Measurements from ENCODE around the gene AP4E1. TPM values are rescaled to one million over a fixed set of nuclear protein-coding genes. Genes with fewer than 3 reads are reported as not detected.

Gene AP4E1
- 8.6 and 10.8 TPM in 2 replicates for polyA plus RNA-seq
- polyA minus RNA-seq: 16.6 and 20.1 TPM in 2 replicates

DNA sequence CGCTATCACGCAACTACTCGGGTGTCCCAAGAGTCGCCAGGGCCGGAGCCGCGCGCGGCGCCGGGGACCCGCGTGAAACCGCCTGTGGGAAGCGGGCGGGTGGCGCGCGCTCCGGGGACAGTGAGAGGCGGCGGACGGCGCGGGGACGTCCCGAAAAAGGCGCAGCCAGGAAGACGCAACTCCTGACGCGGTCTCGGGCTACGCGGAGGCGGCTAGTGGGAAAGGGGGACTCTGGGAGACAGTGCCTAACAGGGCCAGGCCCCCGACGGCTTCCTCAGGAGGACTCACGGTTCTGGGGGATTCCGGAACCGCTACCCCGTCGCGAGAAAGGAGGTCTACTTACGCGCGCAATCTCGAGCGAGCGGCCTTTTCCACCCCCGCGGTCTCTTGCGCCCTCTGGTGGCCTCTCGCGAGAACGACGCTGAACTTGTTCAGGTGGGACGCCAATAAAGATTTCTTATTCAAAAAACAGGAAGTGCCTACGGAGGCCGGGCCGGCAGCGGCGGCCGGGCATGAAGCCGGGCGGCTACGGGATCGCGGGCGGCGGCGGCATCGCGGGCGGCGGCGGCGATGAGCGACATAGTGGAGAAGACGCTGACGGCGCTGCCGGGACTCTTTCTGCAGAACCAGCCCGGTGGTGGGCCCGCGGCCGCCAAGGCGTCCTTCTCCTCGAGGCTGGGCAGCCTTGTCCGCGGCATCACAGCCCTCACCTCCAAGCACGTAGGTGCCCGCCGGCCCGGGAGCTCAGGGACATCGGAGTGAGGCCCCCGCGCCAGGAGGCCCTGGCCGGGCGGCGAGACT, at the start of gene AP4E1:
AP4E1 (plus strand) TSS at position 475 of the 801 bp plus-strand sequence; CDS start at position 571, 96 bp downstream.
- peak within 1 kb of the TSS; percentile 98 for H3K4me2 ChIP-seq (ENCODE audit: low read length)
- peak within 1 kb of the TSS; percentile 96 for H3K4me3 ChIP-seq (ENCODE audit: low read length)
- peak within 1 kb of the TSS; percentile 86 for H2AFZ ChIP-seq (ENCODE audit: low read depth, low read length)
- H3K9me3 ChIP-seq (ENCODE audit: low read length): no peaks in the 10 kb centered on the region
- H4K20me1 ChIP-seq (ENCODE audit: insufficient read depth): no peaks in the 10 kb centered on the region
- H3K9ac ChIP-seq (ENCODE audit: low read length): peak within 1 kb of the TSS; percentile 80
- H3K36me3 ChIP-seq (ENCODE audit: insufficient read depth, low read length): no peaks in the 10 kb centered on the region
- H3K79me2 ChIP-seq (replicated peaks; ENCODE audit: insufficient read depth, low read length): peaks cover 4% of the 10 kb centered on the region
- peak; percentile 4 for TF ChIP-seq TAF1 (IDR thresholded peaks at IDR 0.05; ENCODE audit: low read depth)
- TF ChIP-seq MXI1 (conservative IDR thresholded peaks at IDR 0.05; ENCODE audit: poor library complexity, severe bottlenecking): peak; percentile 86
- no peak for TF ChIP-seq EZH2 (IDR thresholded peaks at IDR 0.05; ENCODE audit: borderline replicate concordance, insufficient read depth, low read length, poor library complexity, severe bottlenecking)
- TF ChIP-seq EP300 (conservative IDR thresholded peaks at IDR 0.05; ENCODE audit: poor library complexity, severe bottlenecking): peak; percentile 63
- peak; percentile 96 for TF ChIP-seq RAD21 (conservative IDR thresholded peaks at IDR 0.05)
- TF ChIP-seq, protein P1, sequence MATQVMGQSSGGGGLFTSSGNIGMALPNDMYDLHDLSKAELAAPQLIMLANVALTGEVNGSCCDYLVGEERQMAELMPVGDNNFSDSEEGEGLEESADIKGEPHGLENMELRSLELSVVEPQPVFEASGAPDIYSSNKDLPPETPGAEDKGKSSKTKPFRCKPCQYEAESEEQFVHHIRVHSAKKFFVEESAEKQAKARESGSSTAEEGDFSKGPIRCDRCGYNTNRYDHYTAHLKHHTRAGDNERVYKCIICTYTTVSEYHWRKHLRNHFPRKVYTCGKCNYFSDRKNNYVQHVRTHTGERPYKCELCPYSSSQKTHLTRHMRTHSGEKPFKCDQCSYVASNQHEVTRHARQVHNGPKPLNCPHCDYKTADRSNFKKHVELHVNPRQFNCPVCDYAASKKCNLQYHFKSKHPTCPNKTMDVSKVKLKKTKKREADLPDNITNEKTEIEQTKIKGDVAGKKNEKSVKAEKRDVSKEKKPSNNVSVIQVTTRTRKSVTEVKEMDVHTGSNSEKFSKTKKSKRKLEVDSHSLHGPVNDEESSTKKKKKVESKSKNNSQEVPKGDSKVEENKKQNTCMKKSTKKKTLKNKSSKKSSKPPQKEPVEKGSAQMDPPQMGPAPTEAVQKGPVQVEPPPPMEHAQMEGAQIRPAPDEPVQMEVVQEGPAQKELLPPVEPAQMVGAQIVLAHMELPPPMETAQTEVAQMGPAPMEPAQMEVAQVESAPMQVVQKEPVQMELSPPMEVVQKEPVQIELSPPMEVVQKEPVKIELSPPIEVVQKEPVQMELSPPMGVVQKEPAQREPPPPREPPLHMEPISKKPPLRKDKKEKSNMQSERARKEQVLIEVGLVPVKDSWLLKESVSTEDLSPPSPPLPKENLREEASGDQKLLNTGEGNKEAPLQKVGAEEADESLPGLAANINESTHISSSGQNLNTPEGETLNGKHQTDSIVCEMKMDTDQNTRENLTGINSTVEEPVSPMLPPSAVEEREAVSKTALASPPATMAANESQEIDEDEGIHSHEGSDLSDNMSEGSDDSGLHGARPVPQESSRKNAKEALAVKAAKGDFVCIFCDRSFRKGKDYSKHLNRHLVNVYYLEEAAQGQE (IDR thresholded peaks at IDR 0.05; ENCODE audit: borderline replicate concordance): no peak
- TF ChIP-seq POLR2AphosphoS5 (IDR thresholded peaks at IDR 0.05): peak; percentile 69
- TF ChIP-seq SMC3 (conservative IDR thresholded peaks at IDR 0.05; ENCODE audit: poor library complexity): peak; percentile 90
- TF ChIP-seq, protein P2, sequence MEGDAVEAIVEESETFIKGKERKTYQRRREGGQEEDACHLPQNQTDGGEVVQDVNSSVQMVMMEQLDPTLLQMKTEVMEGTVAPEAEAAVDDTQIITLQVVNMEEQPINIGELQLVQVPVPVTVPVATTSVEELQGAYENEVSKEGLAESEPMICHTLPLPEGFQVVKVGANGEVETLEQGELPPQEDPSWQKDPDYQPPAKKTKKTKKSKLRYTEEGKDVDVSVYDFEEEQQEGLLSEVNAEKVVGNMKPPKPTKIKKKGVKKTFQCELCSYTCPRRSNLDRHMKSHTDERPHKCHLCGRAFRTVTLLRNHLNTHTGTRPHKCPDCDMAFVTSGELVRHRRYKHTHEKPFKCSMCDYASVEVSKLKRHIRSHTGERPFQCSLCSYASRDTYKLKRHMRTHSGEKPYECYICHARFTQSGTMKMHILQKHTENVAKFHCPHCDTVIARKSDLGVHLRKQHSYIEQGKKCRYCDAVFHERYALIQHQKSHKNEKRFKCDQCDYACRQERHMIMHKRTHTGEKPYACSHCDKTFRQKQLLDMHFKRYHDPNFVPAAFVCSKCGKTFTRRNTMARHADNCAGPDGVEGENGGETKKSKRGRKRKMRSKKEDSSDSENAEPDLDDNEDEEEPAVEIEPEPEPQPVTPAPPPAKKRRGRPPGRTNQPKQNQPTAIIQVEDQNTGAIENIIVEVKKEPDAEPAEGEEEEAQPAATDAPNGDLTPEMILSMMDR (IDR thresholded peaks at IDR 0.05; ENCODE audit: poor library complexity, severe bottlenecking): peak; percentile 99
- H3F3A ChIP-seq (ENCODE audit: insufficient read depth, low read length, poor library complexity, severe bottlenecking): no peaks in the 10 kb centered on the region
- peak within 1 kb of the TSS; percentile 61 for H3K27ac ChIP-seq (ENCODE audit: low read length)
- no peaks in the 10 kb centered on the region for H3K27me3 ChIP-seq (ENCODE audit: insufficient read depth, low read depth, low read length)
- no peaks in the 10 kb centered on the region for H3K9me2 ChIP-seq (ENCODE audit: insufficient read depth, low read length)

DNA sequence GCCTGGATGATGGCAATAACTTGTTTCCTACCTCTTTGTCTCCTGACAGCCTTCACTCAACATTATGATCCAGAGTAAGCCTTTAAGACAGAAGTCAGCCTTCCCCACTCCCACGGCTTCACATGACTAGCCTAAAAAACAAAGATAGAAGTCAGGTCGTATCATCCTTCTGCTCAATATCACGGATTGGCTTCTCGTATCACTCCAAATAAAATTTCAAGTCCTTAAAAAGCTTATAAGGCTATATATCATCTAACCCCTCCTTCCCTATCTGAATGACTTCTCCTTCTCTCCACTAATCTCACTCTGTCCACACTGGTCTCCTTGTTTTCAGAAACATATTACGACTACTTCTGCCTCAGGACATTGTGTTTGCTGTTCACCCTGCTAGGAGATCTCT, 47.7 kb upstream of the AP4E1 start:
- TF ChIP-seq EZH2 (IDR thresholded peaks at IDR 0.05; ENCODE audit: borderline replicate concordance, insufficient read depth, low read length, poor library complexity, severe bottlenecking) (no peak), MXI1 (conservative IDR thresholded peaks at IDR 0.05; ENCODE audit: poor library complexity, severe bottlenecking) (no peak), RAD21 (conservative IDR thresholded peaks at IDR 0.05) (no peak), SMC3 (conservative IDR thresholded peaks at IDR 0.05; ENCODE audit: poor library complexity) (no peak), TAF1 (IDR thresholded peaks at IDR 0.05; ENCODE audit: low read depth) (no peak), EP300 (conservative IDR thresholded peaks at IDR 0.05; ENCODE audit: poor library complexity, severe bottlenecking) (no peak), POLR2AphosphoS5 (IDR thresholded peaks at IDR 0.05) (no peak)
- TF ChIP-seq, protein P1 (IDR thresholded peaks at IDR 0.05; ENCODE audit: borderline replicate concordance): no peak
- TF ChIP-seq, protein P2 (IDR thresholded peaks at IDR 0.05; ENCODE audit: poor library complexity, severe bottlenecking): no peak
- Histone ChIP-seq H3K79me2 (replicated peaks; ENCODE audit: insufficient read depth, low read length) (no peaks in the 10 kb centered on the region), H3K4me2 (ENCODE audit: low read length) (no peak overlapping the region), H3F3A (ENCODE audit: insufficient read depth, low read length, poor library complexity, severe bottlenecking) (no peaks in the 10 kb centered on the region), H3K9ac (ENCODE audit: low read length) (no peak overlapping the region), H3K27ac (ENCODE audit: low read length) (no peak overlapping the region), H3K9me2 (ENCODE audit: insufficient read depth, low read length) (no peaks in the 10 kb centered on the region), H3K36me3 (ENCODE audit: insufficient read depth, low read length) (no peaks in the 10 kb centered on the region), H2AFZ (ENCODE audit: low read depth, low read length) (no peak overlapping the region), H3K27me3 (ENCODE audit: insufficient read depth, low read depth, low read length) (no peaks in the 10 kb centered on the region), H4K20me1 (ENCODE audit: insufficient read depth) (no peaks in the 10 kb centered on the region), H3K4me3 (ENCODE audit: low read length) (no peak overlapping the region), H3K9me3 (ENCODE audit: low read length) (no peaks in the 10 kb centered on the region)
